ENCODE data around the gene KRTAP9-8.

DNA sequence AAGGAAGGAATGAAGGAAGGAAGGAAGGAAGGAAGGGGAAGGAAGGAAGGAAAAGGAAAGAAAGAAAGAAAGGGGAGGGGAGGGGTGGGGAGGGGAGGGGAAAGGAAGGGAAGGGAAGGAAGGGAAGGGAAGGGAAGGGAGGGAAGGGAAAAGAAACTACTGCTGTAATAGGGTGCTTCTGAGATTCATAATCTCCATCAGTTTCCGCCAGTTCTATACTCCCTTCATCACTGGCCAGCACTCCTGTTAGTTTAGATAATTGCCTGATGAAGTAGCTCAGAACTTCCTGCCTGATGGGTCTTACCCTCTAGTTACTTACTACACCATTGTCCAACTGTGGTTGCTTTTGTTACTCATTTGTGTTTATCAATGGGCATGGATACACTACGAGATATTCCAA is 25.4 kb downstream of the KRTAP9-8 start:
- TF ChIP-seq EZH2 (IDR thresholded peaks at IDR 0.05) = no peak
- TF ChIP-seq POLR2AphosphoS5 (IDR thresholded peaks at IDR 0.05; ENCODE audit: borderline replicate concordance, low read depth, low read length) = no peak
- no peak for TF ChIP-seq FOXP2 (optimal IDR thresholded peaks at IDR 0.05; ENCODE audit: control extremely low read depth, extremely low read length, insufficient read depth)
